Tibial artery (tissue), 4 donors: ENCODE results near the gene BCDIN3D.
"Not testable (repeated sequence)": the region's sequence is repeated elsewhere in the genome, so short reads cannot be mapped to it uniquely, and the experiment has no call there.

Source experiments
- DNase-seq, 2 donors: peaks; one replicate each; pipeline ENCODE4 v3.0.0-alpha.2; 2019
- H3K27ac ChIP-seq, 2 donors: fragments of 200-600 bp; sonication (generic) in 1 of 2; 1 replicate in 1 of 2; 2 replicates in 1 of 2; pipeline ENCODE4 v1.5.1; 2018 to 2019; ENCODE audit warnings: mild to moderate bottlenecking in 1 of 2
- H3K27me3 ChIP-seq, 2 donors: fragments of 200-600 bp; sonication (generic) in 1 of 2; one replicate each; pipeline versions ENCODE4 v1.5.1 to v1.6.0; 2016 to 2019
- H3K36me3 ChIP-seq, 3 donors: fragments of 200-600 bp; sonication (generic) in 2 of 3; one replicate each; pipeline ENCODE4 v1.5.1; 2016 to 2019; ENCODE audit warnings: mild to moderate bottlenecking in 2 of 3
- H3K4me1 ChIP-seq, 4 donors: fragments of 200-600 bp; sonication (generic) in 2 of 4; 1 replicate in 3 of 4; 2 replicates in 1 of 4; pipeline ENCODE4 v1.5.1; 2016 to 2019
- H3K4me3 ChIP-seq, 2 donors: fragments of 200-600 bp; sonication (generic) in 1 of 2; 1 replicate in 1 of 2; 2 replicates in 1 of 2; pipeline ENCODE4 v1.5.1; 2018 to 2019; ENCODE audit warnings: mild to moderate bottlenecking in 2 of 2
- H3K9me3 ChIP-seq, 3 donors: fragments of 200-600 bp; sonication (generic) in 1 of 3; one replicate each; pipeline ENCODE4 v1.5.1; 2016 to 2019
- intact Hi-C: fragments of 100-400 bp; cut with DNase I; formaldehyde crosslinking; loops from one replicate; pipeline ENCODE4 v1.15.0; 2023; ENCODE audit warnings: low total_unique reads
- TF ChIP-seq, protein P1 (sequence below), 2 experiments: fragments of 200-600 bp in 1 of 2; fragments of 450-650 bp in 1 of 2; IDR thresholded peaks; one replicate each; pipeline ENCODE4 v1.5.1; 2017 to 2019; ENCODE audit warnings: antibody characterized with exemption in 2 of 2, mild to moderate bottlenecking in 1 of 2, moderate library complexity in 1 of 2

The BCDIN3D gene

DNA sequence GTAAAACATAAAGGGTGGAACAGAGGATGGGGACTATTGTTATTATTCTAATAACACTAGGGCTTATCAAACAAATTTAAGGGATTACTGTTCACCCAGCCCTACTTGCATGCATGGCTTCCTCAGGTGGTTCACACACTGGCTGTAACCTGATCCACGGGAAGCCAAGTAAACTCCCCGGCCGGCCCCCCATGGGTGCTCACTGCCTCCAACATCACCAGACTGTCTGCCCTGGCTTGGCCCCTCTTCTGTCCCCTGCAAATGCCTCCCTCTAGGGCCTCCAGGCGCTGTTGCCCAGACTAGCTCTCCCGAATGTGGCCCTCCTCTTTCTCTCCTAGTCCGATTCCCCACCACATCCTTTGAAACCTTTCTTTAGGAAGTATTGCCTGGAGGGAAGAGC is 42.2 kb upstream of the BCDIN3D start:
- DNase-seq: no peak
- H3K36me3 ChIP-seq: no peaks in the 10 kb centered on the region

DNA sequence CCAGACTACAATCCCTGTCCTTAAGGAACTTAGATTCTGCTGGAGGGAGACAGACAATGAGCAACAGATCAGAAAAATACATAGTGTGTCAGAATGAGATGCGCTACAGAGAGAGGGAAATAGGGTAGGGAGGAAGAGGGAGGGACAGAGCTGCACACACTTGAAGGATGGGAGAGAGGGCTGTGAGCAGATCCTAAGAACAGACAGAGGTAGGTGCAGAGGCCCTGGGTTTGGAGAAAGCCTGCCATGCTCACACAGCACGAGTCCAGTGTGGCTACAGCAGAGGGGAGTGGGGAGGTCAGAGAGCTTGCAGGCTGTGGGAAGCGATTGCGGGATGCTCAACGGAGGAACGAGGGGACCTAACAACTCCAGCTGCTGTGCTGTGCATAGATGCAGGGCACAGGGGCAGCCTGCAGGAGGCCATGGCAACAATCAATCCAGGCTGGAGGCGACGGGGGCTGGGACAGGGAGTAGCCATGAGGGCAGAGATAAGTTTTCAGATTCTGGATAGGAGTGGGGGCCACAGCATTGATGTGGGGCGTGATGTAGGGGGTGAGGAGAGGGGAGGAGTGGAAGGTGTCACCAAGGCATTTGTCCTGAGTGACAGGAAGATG is 40.1 kb upstream of the BCDIN3D start:
- TF ChIP-seq, protein P1, sequence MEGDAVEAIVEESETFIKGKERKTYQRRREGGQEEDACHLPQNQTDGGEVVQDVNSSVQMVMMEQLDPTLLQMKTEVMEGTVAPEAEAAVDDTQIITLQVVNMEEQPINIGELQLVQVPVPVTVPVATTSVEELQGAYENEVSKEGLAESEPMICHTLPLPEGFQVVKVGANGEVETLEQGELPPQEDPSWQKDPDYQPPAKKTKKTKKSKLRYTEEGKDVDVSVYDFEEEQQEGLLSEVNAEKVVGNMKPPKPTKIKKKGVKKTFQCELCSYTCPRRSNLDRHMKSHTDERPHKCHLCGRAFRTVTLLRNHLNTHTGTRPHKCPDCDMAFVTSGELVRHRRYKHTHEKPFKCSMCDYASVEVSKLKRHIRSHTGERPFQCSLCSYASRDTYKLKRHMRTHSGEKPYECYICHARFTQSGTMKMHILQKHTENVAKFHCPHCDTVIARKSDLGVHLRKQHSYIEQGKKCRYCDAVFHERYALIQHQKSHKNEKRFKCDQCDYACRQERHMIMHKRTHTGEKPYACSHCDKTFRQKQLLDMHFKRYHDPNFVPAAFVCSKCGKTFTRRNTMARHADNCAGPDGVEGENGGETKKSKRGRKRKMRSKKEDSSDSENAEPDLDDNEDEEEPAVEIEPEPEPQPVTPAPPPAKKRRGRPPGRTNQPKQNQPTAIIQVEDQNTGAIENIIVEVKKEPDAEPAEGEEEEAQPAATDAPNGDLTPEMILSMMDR (IDR thresholded peaks at IDR 0.05): no peak
- no peak overlapping the region for H3K4me3 ChIP-seq
- no peaks in the 10 kb centered on the region for H3K9me3 ChIP-seq
- H3K36me3 ChIP-seq: no peaks in the 10 kb centered on the region
- H3K27ac ChIP-seq: no peak overlapping the region
- peaks cover 0 to 28% of the 10 kb centered on the region in 2 donors for H3K27me3 ChIP-seq
- intact Hi-C loops: no loop called here
- no peaks in the 10 kb centered on the region for H3K4me1 ChIP-seq
- DNase-seq: no peak

More for the DNA sequence above, 42.2 kb upstream of the BCDIN3D start:
- Histone ChIP-seq H3K4me3 (no peak overlapping the region), H3K4me1 (no peaks in the 10 kb centered on the region), H3K27me3 (peaks cover 0 to 36% of the 10 kb centered on the region in 2 donors), H3K27ac (no peak overlapping the region), H3K9me3 (no peaks in the 10 kb centered on the region)
- TF ChIP-seq, protein P1 (IDR thresholded peaks at IDR 0.05): no peak
- intact Hi-C loops: no loop called here

DNA sequence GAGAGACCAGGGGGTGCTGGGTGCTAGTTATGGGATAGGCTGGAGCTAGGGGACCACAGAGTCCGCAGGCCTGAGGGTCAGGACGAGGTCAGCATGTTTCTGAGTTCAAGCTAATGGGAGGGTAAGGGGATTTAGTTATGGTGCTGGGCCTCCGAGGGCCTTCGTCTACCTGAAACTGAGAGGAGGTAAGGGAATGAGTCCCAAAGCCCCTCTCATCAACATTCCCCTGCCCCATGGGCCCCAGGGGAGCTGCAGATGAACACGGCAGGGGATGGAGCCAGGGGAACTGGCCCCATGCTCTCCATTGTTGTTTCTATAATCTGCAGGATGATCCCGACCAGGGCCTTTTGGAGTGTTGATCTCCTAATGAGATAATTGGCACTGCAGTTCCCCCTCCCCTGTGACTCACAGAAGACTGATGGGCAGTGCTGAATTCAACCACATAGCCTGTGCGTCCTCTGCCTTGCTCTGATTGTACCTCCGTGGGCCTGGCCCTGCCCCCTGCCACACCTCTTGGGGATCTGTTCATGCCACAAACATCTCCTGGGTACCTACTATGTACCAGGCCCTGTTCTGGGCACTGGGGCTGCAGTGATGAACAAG is 39.4 kb upstream of the BCDIN3D start:
- intact Hi-C loops: no loop called here
- no peak for DNase-seq
- TF ChIP-seq, protein P1 (IDR thresholded peaks at IDR 0.05): no peak
- H3K4me3 ChIP-seq: no peak overlapping the region
- H3K36me3 ChIP-seq: no peaks in the 10 kb centered on the region
- no peaks in the 10 kb centered on the region for H3K9me3 ChIP-seq
- H3K27ac ChIP-seq: no peak overlapping the region
- H3K27me3 ChIP-seq: peaks cover 0 to 22% of the 10 kb centered on the region in 2 donors
- H3K4me1 ChIP-seq: no peaks in the 10 kb centered on the region

DNA sequence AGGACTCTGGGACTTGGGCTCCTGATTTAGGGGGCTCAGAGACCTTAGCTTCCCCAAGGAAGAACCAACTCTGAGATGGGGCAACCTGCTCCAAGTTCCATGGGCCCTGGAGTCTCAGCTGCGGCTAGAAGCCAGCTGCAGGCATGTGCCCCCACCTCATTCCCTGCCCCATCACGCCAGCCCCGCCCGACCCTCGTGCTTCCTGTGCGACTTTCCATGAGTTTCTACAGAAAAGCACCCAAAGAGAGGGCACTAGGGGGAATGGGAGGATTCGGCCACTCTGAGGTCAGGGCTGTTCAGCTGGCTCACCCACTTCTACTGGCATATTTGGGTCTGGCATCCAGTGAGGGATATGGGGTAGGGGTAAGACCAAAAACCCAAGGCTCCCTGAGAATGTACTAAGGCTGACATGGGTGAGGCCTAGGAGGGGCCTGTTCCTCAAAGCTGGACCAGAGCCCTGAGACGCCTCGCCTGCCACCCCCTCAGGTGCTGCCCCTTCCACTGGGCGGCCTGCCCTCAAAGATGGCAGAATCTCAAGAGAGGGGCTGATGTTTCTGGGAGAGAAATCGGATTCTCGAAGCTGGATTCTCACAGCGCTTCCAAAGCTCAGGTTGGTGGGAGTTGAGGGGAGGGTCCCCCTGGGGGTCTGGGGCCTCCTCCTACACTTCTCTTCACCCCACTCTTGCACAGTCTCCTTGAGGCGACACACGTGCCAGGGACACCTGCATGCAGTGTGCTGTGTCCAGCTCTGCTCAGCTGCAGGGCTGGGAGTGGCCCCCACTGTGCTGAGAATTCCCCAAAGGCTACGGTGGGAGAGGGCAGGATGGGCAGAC is 38.7 kb upstream of the BCDIN3D start:
- H3K4me3 ChIP-seq: no peak overlapping the region
- no peaks in the 10 kb centered on the region for H3K4me1 ChIP-seq
- intact Hi-C loops: no loop called here
- H3K27ac ChIP-seq: no peak overlapping the region
- no peaks in the 10 kb centered on the region for H3K9me3 ChIP-seq
- no peaks in the 10 kb centered on the region for H3K36me3 ChIP-seq
- peaks cover 0 to 16% of the 10 kb centered on the region in 2 donors for H3K27me3 ChIP-seq
- peak in 1 of 2 donors; percentile 49 for DNase-seq
- TF ChIP-seq, protein P1 (IDR thresholded peaks at IDR 0.05): no peak

DNA sequence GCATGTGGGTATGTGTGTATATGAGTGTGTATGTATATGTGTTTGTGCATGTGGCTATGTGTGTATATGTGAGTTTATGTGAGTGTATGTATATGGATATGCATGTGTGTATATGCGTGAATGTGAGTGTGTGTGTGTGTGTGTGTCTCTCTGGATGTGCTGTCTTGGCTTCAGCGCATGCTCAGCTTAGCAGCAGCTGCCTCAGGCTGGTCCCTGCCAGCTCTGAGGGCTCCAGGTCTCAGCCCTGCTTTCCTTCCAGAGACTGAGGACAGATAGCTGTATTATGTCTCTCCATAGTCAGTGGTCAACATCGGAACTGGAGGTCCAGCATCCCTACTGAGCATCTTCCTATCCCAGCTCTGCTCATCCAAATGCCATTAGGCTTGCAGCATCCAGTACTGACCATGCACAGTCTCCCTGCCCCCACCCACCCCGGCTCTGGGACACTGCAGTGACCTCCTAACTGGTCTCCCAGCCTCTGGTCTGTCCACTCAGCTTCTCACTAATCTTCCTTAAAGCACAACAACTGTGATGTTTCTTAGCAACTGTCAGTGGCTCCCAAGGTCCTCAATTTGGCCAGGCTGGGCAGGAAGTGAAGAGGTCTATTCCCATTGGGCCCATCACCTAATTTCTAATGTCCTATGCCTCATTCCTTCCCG is 38.0 kb upstream of the BCDIN3D start:
- Histone ChIP-seq H3K4me1 (no peaks in the 10 kb centered on the region), H3K4me3 (no peak overlapping the region), H3K9me3 (no peaks in the 10 kb centered on the region), H3K36me3 (no peaks in the 10 kb centered on the region), H3K27ac (no peak overlapping the region), H3K27me3 (peaks cover 0 to 13% of the 10 kb centered on the region in 2 donors)
- intact Hi-C loops: no loop called here
- no peak for DNase-seq
- TF ChIP-seq, protein P1 (IDR thresholded peaks at IDR 0.05): no peak

DNA sequence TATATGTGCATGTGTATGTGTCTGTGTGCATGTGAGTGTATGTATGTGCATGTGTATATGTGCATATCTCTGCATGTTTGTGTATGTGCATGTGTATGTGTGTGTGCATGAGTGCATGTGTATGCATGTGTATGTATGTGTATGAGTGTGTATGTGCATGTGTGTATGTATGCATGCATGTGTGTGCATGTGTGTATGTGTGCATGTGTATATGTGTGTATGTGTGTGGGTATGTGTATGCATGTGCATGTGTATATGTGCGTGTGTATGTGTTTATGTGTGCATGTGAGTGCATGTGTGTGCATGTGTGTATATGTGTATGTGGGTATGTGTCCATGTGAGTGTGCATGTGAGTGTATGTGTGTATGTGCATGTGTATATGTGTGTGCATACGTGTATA is 36.2 kb upstream of the BCDIN3D start:
- H3K4me1 ChIP-seq, H3K27me3 ChIP-seq, H3K9me3 ChIP-seq, H3K36me3 ChIP-seq, intact Hi-C loops, H3K4me3 ChIP-seq, DNase-seq, H3K27ac ChIP-seq: not testable (repeated sequence)
